ENCODE measurements around the gene C2orf42.
A peak's percentile ranks its signal among the peaks of the same experiment; 100 is the strongest.
"Not testable (repeated sequence)": the region's sequence is repeated elsewhere in the genome, so short reads cannot be mapped to it uniquely, and the experiment has no call there.

The C2orf42 gene

DNA sequence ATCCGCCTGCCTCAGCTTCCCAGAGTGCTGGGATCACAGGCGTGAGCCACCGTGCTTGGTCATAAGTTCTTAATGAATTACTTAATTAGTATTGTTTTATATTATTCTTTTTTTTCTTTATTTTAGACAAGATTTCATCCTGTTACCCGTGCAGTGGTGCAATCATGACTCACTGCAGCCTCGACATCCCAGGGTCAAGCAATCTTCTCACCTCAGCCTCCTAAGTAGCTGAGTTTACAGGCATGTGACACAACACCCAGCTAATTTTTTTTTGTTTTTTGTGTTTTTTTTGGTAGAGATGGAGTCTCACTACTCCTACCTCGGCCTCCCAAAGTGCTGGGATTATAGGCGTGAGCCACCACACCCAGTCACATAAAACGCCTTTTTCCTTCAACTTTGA lies 17.3 kb downstream of the C2orf42 start:
- no peak for DNase-seq (ENCODE audit: low read depth)

DNA sequence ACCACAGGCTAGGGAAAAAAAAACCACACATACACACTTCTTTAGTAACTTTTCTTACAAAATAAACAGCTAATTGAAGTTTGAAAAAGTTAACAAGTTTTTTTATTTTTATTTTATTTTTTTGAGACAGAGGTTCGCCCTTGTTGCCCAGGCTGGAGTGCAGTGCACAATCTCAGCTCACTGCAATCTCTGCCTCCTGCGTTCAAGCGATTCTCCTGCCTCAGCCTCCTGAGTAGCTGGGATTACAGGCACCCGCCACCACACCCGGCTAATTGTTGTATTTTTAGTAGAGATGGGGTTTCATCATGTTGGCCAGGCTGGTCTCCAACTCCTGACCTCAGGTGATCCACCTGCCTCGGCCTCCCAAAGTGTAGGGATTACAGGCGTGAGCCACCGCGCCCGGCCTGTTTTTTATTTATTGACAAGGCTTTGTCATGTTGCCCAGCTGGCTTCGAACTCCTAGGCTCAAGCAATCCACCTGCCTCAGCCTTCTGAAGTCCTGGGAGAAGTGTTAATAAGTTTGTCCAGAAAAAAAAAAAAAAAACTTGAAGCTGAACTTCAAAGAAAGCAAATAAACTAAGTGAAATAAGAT lies 21.1 kb downstream of the C2orf42 start:
- not testable (repeated sequence) for DNase-seq (ENCODE audit: low read depth)

DNA sequence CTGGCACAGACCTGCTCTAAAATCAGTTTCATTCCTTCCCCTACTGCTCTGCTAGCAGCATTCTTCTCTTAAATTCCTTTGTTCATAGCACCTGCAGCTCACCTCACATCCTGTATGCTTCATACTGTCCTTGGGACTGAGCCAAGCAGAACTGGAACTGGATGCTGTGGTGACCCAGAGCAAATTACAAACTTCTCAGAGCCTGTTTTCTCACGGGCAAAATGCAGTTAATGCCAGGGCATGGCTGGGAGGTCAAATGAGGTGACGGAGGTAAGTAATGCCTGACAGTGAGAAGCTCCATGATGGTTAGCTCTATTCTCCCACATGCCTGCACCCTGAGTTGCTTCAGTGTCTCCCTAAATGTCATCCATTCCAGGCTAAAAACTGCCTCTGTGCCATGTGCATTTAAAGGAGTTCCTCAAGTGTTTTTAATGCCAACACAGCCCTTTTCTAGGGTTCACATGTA lies 29.7 kb downstream of the C2orf42 start:
- DNase-seq (ENCODE audit: low read depth), result no peak

DNA sequence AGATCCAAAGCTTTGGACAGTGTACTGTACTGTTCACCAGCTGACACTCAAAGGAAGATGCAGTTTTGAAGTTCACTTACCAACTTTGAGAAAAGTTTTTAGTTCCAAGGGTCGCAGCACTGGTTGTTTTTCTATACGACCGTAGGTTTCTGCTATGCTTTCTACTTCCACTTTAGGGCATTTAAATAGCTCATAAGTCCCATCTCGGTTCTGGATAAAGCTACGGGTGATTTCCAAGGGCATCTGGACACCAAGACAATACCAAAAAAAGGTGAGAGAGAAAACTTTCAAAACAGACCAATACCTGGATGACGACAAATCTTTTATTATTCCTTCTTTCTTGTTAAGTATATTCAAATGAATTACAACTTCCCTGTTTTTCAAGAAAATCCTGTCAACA lies 30.3 kb downstream of the C2orf42 start:
- DNase-seq (ENCODE audit: low read depth), result no peak

DNA sequence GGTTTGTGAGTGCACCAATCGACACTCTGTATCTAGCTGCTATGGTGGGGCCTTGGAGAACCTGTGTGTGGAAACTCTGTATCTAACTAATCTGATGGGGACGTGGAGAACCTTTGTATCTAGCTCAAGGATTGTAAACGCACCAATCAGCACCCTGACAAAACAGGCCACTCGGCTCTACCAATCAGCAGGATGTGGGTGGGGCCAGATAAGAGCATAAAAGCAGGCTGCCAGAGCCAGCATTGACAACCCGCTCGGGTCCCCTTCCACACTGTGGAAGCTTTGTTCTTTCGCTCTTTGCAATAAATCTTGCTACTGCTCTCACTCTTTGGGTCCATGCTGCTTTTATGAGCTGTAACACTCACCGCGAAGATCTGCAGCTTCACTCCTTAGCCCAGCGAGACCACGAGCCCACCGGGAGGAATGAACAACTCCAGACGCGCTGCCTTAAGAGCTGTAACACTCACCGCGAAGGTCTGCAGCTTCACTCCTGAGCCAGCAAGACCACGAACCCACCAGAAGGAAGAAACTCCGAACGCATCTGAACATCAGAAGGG lies 41.6 kb downstream of the C2orf42 start:
- not testable (repeated sequence) for DNase-seq (ENCODE audit: low read depth)

DNA sequence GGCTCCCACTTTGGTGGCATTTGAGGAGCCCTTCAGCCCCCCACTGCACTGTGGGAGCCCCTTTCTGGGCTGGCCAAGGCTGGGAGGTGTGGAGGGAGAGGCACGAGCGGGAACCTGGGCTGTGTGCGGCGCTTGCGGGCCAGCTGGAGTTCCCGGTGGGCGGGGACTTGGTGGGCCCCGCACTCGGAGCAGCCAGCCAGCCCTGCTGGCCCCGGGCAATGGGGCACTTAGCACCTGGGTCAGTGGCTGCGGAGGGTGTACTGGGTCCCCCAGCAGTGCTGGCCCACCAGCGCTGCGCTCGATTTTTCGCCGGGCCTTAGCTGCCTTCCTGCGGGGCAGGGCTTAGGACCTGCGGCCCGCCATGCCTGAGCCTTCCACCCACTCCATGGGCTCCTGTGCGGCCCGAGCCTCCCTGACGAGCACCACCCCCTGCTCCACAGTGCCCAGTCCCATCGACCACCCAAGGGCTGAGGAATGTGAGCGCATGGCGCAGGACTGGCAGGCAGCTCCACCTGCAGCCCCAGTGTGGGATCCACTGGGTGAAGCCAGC lies 42.5 kb downstream of the C2orf42 start:
- DNase-seq (ENCODE audit: low read depth), result not testable (repeated sequence)

DNA sequence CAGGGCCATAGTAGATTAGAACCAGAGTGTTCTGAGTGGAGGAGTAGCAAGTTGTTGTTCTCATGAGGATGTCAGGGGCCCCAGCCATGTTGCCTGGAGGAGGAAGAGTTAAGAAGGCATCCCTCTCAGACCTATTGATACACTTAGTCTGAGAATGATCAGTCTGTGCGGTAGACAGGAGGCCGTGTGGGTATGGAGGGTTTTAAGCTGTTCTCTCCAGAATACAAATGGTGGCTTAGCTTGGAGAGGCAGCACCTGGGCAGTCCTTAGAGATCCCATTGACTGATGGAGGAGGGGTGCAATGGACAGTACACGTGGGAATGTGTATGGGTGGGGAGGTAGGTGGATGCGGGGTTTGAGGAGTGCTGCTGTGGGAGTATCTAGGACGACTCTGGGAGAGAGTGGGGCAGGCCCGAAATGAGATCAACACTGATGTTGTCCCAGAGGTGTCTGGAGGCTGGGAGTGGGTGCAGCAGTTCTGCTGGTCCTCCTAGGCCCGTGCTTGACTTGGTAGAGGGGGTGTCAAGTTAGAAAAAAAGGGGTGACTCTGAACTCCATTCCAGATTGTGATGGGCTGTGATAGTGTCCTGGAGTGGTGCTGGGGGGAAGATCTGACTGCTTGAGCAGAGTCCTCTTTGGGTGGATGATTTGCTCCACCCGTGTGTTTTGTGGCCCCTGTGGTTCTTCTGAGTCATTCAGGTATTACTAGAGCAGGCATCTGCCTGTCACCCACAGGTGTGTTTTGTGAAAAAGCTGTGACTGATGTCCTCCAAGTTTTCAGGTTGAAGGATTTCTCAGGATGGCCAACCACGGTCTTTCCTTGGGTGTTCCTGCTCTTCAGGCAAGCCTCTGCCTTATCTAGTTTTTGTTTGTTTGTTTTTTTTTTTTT lies 44.7 kb downstream of the C2orf42 start:
- no peak for DNase-seq (ENCODE audit: low read depth)

DNA sequence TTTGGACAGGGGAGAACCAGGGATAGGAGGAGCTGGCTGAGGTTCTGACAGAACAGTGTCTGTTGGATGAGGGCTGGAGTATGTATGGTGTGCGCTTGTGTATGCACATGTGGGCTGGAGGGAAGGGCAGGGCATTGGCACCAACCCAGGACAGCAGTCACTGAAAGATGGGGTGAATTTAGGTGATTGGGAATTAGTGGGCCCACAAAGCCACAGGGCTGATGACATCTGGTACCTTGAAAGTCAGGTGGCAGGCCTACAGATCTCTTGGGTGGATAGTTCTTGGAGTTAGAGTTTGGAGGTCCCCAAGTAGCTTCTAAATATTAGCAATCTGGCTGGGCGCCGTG lies 45.7 kb downstream of the C2orf42 start:
- DNase-seq (ENCODE audit: low read depth), result no peak

DNA sequence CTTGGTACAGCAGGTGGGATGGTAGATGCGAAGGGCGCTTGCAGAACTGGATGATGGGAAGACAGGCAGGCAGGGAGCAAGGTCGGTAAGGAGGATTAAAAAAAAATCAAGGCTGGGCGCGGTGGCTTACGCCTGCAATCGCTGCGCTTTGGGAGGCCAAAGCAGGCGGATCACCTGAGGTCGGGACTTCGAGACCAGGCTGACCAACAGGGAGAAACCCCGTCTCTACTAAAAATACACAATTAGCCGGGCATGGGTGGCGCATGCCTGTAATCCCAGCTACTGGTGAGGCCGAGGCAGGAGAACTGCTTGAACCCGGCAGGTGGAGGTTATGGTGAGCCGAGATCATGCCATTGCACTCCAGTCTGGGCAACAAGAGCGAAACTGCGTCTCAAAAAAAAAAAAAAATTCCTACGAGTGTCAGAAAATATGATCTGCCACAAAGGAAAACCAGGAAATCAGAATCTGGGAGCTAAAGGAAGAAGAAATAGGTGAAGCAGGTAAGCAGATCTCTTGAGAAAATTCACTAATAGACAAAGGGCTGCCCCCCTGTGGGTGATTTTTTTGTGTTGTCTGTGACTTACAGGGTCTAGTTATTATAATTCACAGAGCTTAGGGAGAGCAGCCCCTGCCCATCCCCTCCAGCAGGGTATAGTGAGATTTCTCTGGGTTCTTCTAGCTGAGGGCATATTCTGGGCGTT lies 46.2 kb downstream of the C2orf42 start:
- DNase-seq (ENCODE audit: low read depth), result no peak

DNA sequence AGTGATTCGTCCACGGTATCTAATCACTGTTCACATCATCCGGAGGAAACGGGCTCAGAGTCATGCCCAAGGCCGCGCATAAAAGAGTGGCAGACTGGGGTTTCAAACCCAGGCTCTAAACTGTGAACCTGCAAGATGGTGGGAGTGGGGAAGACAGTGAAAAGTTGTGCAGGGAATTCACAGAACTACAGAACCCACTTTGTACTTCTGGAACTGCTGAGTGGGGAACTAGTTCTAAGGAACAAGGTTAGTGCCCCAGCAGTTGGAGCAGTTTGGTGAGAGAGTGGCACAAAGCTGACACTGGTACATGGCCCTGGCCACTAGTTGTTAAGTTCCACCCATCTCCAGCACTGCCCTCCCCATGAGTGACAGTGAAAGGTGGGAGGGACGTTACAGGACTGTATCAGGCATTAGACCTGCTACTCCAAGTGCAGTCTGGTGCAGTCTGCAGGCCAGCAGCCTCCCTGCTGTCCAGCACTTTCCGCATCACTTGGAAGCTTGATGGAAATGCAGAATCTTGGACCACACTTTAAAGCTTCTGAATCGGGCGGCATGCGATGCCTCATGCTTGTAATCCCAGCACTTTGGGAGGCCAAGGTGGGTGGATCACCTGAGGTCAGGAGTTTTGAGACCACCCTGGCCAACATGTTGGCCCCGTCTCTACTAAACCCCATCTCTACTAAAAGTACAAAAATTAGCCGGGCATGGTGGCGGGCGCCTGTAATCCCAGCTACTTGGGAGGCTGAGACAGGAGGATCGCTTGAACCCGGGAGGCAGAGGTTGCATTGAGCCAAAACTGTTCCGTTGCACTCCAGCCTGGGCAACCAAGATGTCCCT lies 47.3 kb downstream of the C2orf42 start:
- no peak for DNase-seq (ENCODE audit: low read depth)

DNA sequence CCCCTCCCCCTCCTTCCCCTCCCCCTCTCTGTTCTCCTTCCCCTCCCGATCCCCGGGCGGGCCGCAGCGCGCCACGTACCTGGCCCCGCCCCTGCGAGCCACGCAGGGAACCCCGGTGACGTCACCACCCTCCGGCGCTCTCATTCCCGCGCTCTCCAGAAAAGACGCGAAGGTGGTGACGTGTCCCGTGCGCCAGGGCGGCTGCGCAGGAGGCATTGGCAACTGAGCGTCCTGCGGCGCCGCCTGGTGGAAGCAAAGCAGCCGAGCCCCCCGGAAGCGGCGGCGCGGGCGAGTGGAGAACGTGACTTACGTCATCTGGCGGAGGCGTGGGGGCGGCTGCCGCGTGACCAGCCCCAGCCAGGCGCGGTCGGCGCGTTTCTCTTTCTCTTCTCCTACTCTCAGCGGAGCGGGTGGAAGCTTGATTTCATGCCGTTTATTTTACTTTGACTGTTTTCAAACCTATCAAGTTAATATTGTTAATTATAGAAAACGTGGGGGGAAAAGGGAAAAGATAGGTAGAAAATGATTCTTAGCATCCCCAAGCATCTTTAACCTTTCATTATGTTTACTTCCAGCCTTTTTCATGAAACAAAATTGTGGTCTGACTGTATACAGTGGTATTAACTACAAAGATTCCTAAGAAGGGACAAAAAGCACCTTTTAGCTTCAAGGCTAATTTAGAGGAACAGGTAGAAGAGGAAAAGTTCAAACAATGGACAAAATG lies 48.1 kb downstream of the C2orf42 start:
- peak; percentile 99 for DNase-seq (ENCODE audit: low read depth)

DNA sequence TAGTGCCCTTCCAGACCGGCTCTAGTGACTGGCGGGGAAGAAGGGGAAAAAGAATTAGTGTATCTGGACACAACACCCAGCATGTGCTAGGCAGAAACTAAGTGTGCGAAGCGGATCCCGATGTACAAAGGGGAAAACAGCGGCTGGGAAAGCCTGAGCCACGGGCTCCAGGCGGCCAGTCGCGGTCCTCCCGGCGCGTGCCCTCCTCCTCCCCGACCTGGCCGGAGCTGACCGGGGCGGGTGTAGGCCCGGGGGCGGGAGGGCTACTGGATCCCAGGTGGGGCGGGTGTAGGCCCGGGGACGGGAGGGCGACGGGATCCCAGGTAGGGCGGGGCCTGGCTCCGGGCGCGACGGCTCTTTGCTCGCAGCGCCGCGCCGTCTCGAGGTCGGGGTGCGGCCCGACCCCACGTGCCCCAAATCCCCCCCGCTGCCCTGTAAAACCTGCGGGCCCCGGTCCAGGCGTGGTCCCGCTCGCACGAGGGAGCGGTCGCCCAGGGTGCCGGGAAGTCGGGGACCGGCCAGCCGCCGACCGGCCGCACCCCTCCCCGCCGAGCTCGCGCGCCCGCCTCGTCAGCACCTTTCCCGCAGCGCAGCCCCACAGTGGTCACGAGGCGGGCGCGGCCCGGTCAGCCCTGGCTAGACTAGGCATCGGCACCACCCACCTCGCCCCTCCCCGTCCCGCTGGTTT lies 48.8 kb downstream of the C2orf42 start:
- DNase-seq (ENCODE audit: low read depth), result peak; percentile 38

DNA sequence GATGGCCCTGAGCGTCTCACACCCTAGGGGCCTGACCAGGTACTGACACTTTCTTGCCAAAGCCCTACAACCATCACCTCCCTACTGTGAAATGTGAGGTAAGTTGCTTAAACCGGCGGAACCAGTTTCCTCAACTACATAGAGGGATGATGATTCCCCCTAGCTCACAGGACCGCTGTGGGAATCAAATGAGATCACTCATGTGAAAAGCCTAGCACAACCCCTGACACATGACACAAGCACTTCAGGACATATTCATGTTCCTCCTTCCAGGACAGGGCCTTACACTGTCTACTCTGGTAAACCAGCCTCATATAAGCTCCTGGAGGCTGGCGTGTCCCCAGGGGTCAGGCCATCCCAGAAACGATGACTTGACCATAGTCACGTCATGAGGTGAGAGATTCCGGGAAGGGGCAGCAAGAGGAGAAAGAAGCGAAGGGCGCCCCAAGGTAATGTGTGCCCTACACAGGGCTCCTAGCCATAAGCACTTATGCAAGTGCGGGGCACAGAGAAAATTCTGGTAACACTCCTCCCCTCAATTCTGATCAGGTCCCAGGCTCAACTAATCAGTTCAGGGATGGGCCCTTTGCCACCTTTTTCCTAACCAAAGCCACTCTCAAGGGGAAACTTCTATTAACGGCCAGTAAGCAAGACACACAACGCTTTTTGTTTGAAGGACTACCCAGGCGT lies 49.5 kb downstream of the C2orf42 start:
- DNase-seq (ENCODE audit: low read depth), result no peak

DNA sequence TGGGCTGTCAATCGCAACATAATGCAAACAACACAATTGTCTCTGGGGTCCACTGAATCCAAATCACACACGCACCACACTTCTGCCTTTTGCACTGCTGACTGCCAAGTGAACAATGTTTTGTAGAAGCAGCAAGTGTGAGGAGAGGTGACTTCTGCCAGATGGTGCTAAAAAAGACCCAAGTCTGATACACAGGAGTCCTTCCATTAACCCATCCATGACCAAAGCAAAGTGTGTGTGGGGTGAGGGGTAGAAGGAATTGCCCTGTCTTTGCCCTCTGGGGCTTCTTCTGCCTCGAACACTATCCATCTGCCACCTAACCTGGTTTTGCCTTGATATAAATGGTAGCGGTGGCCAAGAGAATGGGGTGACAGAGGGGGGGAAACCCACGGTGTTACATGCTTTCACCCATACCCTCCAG lies 50.0 kb downstream of the C2orf42 start:
- no peak for DNase-seq (ENCODE audit: low read depth)

DNA sequence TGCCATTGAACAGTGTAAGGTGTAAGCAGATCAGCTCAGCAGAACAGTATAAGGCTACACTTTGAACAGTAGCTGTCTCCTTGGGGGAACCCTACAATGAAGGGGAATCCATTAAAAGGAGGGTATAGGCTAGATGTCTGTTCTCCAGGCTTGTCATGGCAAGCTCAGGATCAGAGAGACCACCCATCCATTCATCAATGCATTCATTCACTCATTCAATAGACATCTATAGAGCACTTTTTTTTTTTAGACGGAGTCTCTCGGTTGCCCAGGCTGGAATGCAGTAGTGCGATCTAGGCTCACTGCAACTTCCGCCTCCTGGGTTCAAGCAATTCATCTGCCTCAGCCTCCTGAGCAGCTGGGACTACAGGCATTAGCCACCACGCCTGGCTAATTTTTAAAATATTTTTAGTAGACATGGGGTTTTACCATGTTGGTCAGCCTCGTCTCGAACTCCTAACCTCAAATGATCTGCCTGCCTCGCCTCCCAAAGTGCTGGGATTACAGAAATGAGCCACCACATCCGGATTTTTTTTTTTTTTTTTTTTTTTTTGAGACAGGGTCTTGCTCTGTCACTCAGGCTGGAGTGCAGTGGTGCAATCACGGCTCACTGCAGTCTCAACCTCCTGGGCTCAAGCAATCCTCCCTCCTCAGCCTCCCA lies 56.4 kb downstream of the C2orf42 start:
- not testable (repeated sequence) for DNase-seq (ENCODE audit: low read depth)

DNA sequence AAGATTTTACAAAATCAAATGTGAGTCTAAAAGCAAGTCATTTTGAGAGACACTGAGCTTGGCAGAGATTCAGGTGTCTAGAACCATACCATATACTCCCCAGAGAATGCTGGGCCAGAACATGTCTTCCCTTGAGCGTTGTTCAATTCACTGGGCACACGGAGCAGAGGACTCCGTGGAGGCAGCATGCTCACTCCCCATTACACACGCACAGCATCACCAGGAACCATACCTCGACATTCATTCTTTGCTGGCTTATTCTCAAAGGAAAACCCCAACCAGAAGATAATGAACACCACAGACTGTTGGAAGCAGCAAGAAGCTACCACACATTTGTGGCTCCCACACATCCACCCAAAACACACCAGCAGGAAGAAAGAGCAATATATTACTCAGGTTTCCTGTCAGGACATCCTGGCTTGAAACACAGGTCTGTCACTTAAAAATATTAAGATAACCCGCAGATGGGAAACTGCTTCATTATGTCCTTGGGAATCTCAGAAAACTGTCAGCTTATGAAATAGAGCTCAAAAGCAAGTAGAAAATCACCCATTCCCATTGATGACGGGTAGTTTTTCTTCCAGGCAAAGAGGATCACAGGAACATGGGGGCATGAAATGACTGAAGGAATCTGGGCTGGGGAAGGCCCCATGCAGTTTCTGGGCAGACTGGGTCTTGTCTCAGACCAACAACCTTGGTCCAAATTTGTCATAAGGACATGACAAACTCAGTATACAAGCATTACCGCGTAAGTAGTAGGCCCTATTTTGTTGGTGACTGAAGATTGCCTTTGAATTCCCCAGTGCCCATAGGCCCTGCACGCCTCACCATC lies 57.1 kb downstream of the C2orf42 start:
- DNase-seq (ENCODE audit: low read depth), result no peak

DNA sequence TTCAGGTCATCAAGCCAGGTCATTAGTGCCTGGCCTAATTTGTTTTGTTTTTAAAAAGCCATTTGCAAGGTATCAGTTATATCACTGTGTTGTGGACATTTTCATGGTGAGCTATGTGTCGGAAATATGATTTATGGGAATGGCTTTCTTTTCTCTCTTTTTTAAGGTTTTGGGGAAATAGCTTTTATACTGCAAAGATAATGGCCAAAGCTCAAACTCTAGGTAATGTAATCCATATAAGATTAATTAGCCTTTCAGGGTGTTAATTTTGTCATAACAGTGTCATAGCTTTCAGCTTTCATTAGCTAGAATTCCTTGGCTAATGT lies 57.7 kb downstream of the C2orf42 start:
- DNase-seq (ENCODE audit: low read depth), result no peak

All from T follicular helper cell (primary cell).